Activated naive CD4-positive, alpha-beta T cell treated with anti-CD3 and anti-CD28 coated beads, Interleukin-2, amount 50 U/mL, for 72 hours (primary cell): Measurements from ENCODE around the gene BRMS1L. TPM values are rescaled to one million over a fixed set of nuclear protein-coding genes. Genes with fewer than 3 reads are reported as not detected.
"Not testable (repeated sequence)": the region's sequence is repeated elsewhere in the genome, so short reads cannot be mapped to it uniquely, and the experiment has no call there.

Experiments used
- ATAC-seq, 2 donors: fragments of 150-1000 bp; cut with Tn5 transposase; 2 replicates each; pipeline ENCODE4 v1.10.0; 2021; ENCODE audit warnings: mild to moderate bottlenecking in 2 of 2, moderate library complexity in 2 of 2
- DNase-seq, 2 donors: peaks; one replicate each; pipeline ENCODE4 v3.0.0; 2021 to 2022; ENCODE audit warnings: low spot score in 2 of 2
- H3K27ac Mint-ChIP-seq, 2 donors: one replicate each; pipeline ENCODE4 v1.8.0; 2022; ENCODE audit warnings: mild to moderate bottlenecking in 2 of 2, mixed read lengths in 2 of 2
- H3K36me3 Mint-ChIP-seq, 2 donors: one replicate each; pipeline ENCODE4 v1.8.0; 2022; ENCODE audit warnings: mixed read lengths in 2 of 2
- H3K9me3 Mint-ChIP-seq, 2 donors: one replicate each; pipeline ENCODE4 v1.8.0; 2022; ENCODE audit warnings: mixed read lengths in 2 of 2
- total RNA-seq, 2 donors: library from RNA; stranded (reverse); gene quantifications; one replicate each; pipeline ENCODE4 v1.2.3, GENCODE V29; 2022

Gene BRMS1L
- 1 to 10 TPM; 5.1 to 5.7 TPM for total RNA-seq

DNA sequence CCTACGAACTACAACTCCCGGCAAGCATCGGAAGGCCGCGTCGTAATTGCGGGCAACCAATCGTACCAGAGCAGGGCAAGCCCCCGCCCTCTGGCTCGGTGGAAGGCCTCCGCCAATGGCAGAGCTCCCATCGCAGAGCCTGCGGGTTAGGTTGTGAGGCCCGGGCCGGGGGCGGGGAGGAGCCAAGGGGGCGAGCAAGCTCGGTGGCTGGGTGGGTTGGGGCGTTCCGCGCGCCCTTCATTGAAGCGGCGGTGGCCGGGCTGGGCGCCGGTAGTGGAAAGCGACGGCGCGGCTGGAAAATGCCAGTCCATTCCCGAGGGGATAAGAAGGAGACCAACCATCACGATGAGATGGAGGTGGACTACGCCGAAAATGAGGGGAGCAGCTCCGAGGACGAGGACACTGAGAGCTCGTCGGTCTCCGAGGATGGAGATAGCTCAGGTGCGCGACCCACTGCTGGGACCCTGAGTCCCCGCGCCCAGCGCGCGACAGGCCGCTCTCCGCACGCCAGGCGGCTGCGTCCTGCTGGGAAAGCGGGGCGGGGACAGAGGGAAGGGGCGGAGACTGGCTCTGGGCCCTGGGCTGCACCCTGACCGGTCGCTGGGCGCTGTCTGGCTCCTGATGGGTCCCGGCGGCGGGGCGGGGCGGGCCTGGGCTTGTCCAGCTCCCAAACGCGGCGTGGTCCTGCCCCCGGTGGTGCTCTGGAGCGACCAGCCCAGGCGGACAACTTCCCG lies at the start of gene BRMS1L:
TSS of gene BRMS1L (plus strand) at position 121 of the 734 bp plus-strand sequence. CDS start at position 300, 179 bp downstream.
- Mint-ChIP-seq H3K27ac (peak within 1 kb of the TSS; percentile 86 to 92), H3K9me3 (no peaks in the 10 kb centered on the region), H3K36me3 (peaks cover 3 to 12% of the 10 kb centered on the region in 2 donors)
- peak; percentile 96 to 97 for ATAC-seq
- peak; percentile 95 to 96 for DNase-seq

- DNase-seq (no peak), ATAC-seq (no peak)
- Mint-ChIP-seq H3K36me3 (peaks cover 9 to 17% of the 10 kb centered on the region in 2 donors), H3K9me3 (peaks cover 6 to 7% of the 10 kb centered on the region in 2 donors), H3K27ac (no peak overlapping the region)
Observed at GRCh38 chr14:35776823-35777222, 49.3 kb upstream of the BRMS1L start.

DNA sequence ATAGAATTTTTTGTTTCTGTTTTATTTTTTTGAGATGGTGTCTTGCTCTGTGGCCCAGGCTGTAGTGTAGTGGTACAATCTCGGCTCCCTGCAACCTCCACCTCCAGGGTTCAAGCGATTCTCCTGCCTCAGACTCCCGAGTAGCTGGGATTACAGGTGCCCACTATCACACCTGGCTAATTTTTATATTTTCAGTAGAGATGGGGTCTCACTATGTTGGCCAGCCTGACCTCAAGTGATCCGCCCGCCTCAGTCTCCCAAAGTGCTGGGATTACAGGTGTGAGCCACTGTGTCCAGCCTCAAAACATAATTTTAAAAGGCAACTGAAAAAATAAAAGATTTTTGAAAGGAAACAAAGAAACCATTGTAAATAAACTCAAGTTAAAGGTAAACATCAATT lies 48.6 kb upstream of the BRMS1L start:
- DNase-seq, H3K9me3 Mint-ChIP-seq, ATAC-seq, H3K27ac Mint-ChIP-seq: not testable (repeated sequence)
- H3K36me3 Mint-ChIP-seq: peaks cover 9 to 17% of the 10 kb centered on the region in 2 donors

- ATAC-seq (no peak), DNase-seq (no peak)
- Mint-ChIP-seq H3K9me3 (peaks cover 6 to 7% of the 10 kb centered on the region in 2 donors), H3K36me3 (peaks cover 9 to 17% of the 10 kb centered on the region in 2 donors), H3K27ac (no peak overlapping the region)
Observed at GRCh38 chr14:35779368-35779767, 46.8 kb upstream of the BRMS1L start.

GRCh38 chr14:35783699-35784098 lies 42.4 kb upstream of the BRMS1L start:
- peaks cover 9 to 17% of the 10 kb centered on the region in 2 donors for H3K36me3 Mint-ChIP-seq
- DNase-seq: no peak
- H3K9me3 Mint-ChIP-seq: peaks cover 6 to 7% of the 10 kb centered on the region in 2 donors
- H3K27ac Mint-ChIP-seq: no peak overlapping the region
- ATAC-seq: no peak

GRCh38 chr14:35786856-35787255 lies 39.3 kb upstream of the BRMS1L start:
- Mint-ChIP-seq H3K36me3 (peaks cover 0 to 5% of the 10 kb centered on the region in 2 donors), H3K9me3 (no peaks in the 10 kb centered on the region), H3K27ac (no peak overlapping the region)
- peak; percentile 82 to 96 for ATAC-seq
- DNase-seq: no peak

GRCh38 chr14:35789651-35790050 lies 36.5 kb upstream of the BRMS1L start:
- Mint-ChIP-seq H3K36me3 (peaks cover 0 to 5% of the 10 kb centered on the region in 2 donors), H3K9me3 (no peaks in the 10 kb centered on the region), H3K27ac (peak overlapping the region in 1 of 2 donors; percentile 25)
- DNase-seq: peak in 1 of 2 donors; percentile 20
- peak; percentile 61 to 66 for ATAC-seq

GRCh38 chr14:35797796-35798195 lies 28.3 kb upstream of the BRMS1L start:
- Mint-ChIP-seq H3K36me3 (no peaks in the 10 kb centered on the region), H3K27ac (no peak overlapping the region), H3K9me3 (no peaks in the 10 kb centered on the region)
- ATAC-seq (no peak), DNase-seq (no peak)

DNA sequence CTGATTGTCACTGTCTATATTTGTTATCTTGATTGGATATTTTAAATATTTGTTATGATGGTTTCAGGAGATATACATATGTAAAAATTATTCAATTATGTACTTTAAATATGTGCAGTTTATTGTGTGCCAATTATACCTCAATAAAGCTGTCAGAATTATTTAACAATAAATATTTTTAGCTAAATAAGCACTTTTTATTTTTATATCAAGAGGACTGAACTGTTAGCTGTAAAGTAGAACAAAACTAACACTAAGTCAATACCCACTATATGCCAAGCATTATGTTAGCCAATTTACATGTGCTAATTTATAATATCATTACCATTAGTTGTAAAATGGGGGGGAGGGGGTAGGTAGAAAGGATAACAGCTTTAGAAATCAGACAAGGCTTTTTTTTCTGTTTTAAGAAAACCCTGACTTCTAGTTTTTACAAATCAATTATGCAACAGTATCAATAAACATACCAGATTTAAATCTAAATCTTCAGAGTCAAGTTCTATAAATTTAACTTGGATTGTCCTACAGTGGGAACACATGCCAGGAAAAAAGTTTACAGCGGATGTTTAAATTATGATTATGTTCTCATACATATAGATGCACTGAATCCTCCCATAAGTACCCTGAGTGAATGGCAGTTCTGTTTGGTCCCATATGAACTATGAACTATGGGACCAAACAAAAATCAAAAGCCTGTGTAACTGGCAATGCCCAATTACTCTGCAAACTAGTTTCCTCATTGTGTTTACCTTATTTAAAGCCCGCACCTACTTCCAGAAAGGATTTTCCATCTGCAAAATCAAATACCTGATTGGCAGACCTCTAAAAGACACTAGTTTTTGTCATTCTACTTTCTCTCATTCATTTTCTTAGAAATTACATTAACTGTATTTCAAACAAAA lies 19.9 kb upstream of the BRMS1L start:
- ATAC-seq: no peak
- Mint-ChIP-seq H3K36me3 (peaks cover 0 to 5% of the 10 kb centered on the region in 2 donors), H3K27ac (no peak overlapping the region), H3K9me3 (no peaks in the 10 kb centered on the region)
- no peak for DNase-seq

- ATAC-seq (no peak), DNase-seq (no peak)
- H3K36me3 Mint-ChIP-seq: peaks cover 0 to 5% of the 10 kb centered on the region in 2 donors
- H3K9me3 Mint-ChIP-seq: no peaks in the 10 kb centered on the region
- H3K27ac Mint-ChIP-seq: peak overlapping the region; percentile 55 to 91
Observed at GRCh38 chr14:35807131-35807961, 18.8 kb upstream of the BRMS1L start.

DNA sequence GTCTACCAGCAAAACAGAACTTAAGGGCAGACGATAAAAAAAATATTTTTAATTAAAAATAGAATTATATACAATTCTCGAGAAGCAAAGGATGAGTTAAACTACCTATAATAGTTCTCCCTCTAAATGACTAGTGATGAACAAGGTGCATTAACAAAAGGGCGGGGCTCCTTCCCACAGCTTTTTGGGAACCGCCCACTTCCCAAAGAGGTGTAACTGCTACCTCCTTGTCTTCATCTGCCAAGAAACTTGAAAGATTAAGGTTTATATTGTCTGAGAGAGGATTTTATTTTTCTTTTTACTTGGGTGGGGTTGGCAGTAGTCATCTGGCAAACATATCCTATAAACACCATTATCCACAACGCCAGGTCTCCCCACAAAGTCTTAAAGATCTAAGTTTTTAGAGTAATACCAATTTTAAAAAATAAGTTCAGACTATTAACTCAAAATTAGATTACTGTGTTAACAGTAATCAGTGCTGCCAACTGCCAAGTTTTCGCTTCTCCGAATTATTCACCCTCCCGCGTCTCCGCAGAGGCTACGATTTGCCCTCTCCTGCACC lies 18.0 kb upstream of the BRMS1L start:
- H3K27ac Mint-ChIP-seq: peak overlapping the region; percentile 91 to 93
- peaks cover 0 to 5% of the 10 kb centered on the region in 2 donors for H3K36me3 Mint-ChIP-seq
- DNase-seq (no peak), ATAC-seq (no peak)
- H3K9me3 Mint-ChIP-seq: no peaks in the 10 kb centered on the region

DNA sequence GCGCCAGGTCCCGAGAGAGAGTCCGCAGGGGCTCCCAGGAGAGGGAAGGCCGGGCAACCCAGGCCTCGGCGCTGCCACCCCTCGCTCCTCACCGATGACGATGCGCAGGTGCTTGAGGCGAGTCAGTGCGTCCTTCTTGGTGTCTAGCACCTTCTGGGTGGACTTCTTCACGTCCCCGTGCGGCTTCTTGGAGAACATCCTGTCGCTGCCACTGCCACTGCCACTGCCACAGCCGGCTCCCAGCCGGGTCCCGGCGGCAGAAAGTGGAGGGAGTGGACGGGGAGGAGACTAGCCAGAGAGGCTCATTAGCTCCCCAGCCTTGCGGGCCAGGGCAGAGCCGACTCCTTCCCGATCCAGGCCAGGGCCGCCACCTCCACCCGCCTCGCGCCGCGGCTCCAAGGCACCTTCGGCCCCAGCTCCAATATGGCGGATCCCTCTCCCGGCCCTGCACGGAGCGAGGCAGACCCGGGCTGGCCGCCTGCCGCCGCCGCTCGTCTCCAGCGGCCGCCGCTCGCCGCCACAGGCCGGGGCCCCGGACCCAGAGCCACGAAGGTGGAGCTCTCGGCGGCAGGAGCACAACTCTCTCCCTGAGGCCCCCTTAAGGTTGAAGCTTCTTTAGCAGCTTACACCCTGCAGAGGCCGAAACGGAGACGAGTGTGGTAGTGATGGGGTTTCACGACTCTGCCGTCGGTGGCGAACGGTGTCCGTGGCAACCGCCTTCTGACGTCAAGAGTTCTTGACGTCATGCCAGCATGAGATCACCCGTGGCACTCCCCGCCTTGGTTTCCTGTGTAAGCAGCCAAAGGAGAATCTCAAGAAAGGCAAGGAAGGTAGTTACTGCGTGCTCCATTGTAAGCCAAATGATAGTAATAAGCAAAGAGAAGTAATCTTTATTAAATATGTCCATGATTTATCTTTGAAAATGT lies 17.2 kb upstream of the BRMS1L start, which contains the start of gene RALGAPA1:
TSS of gene RALGAPA1 (minus strand) at position 658 of the 926 bp plus-strand sequence. CDS start at position 198, 460 bp downstream.
- DNase-seq (peak; percentile 83 to 89), ATAC-seq (peak; percentile 89 to 96)
- not testable (repeated sequence) for H3K9me3 Mint-ChIP-seq, H3K36me3 Mint-ChIP-seq
- H3K27ac Mint-ChIP-seq: peak within 1 kb of the TSS; percentile 91 to 93

- Mint-ChIP-seq H3K27ac (peak overlapping the region; percentile 23 to 91), H3K36me3 (peaks cover 0 to 5% of the 10 kb centered on the region in 2 donors), H3K9me3 (no peaks in the 10 kb centered on the region)
- no peak for ATAC-seq
- DNase-seq: no peak
Observed at GRCh38 chr14:35809597-35809996, 16.5 kb upstream of the BRMS1L start.

GRCh38 chr14:35810963-35811362 lies 15.2 kb upstream of the BRMS1L start:
- DNase-seq (no peak), ATAC-seq (no peak)
- H3K27ac Mint-ChIP-seq: no peak overlapping the region
- no peaks in the 10 kb centered on the region for H3K9me3 Mint-ChIP-seq
- peaks cover 0 to 5% of the 10 kb centered on the region in 2 donors for H3K36me3 Mint-ChIP-seq

- DNase-seq (peak in 1 of 2 donors; percentile 90), ATAC-seq (peak; percentile 88 to 89)
- Mint-ChIP-seq H3K36me3 (no peaks in the 10 kb centered on the region), H3K27ac (no peak overlapping the region), H3K9me3 (no peaks in the 10 kb centered on the region)
Observed at GRCh38 chr14:35814371-35815005, 11.7 kb upstream of the BRMS1L start.
